Stomach (tissue), 9 donors: ENCODE measurements around the gene LAMTOR3. TPM values are rescaled to one million over a fixed set of nuclear protein-coding genes. Genes with fewer than 3 reads are reported as not detected.

Experiments
- DNase-seq, 2 donors: peaks; one replicate each; pipeline versions ENCODE4 v3.0.0 to v3.0.0-alpha.2; 2013 to 2019
- H3K27ac ChIP-seq, 5 donors: fragments of 200-600 bp in 4 of 5; sonication (generic) in 4 of 5; one replicate each; pipeline ENCODE4 v1.5.1; 2013 to 2019; ENCODE audit warnings: mild to moderate bottlenecking in 1 of 5, moderate library complexity in 1 of 5
- H3K27me3 ChIP-seq, 3 donors: fragments of 200-600 bp; sonication (generic); one replicate each; pipeline ENCODE4 v1.5.1; 2017 to 2019; ENCODE audit warnings: mixed run types in 1 of 3
- H3K36me3 ChIP-seq, 4 donors: fragments of 200-600 bp; sonication (generic); 1 replicate in 3 of 4; 2 replicates in 1 of 4; pipeline ENCODE4 v1.5.1; 2016 to 2019
- H3K4me1 ChIP-seq, 4 donors: fragments of 200-600 bp; sonication (generic); one replicate each; pipeline ENCODE4 v1.5.1; 2016 to 2019
- H3K4me3 ChIP-seq, 4 donors: fragments of 200-600 bp; sonication (generic) in 3 of 4; one replicate each; pipeline ENCODE4 v1.5.1; 2016 to 2019; ENCODE audit warnings: mild to moderate bottlenecking in 1 of 4
- H3K9me3 ChIP-seq, 4 donors: fragments of 200-600 bp; sonication (generic); one replicate each; pipeline ENCODE4 v1.5.1; 2016 to 2019
- EP300 ChIP-seq: sonication (generic); formaldehyde crosslinking; IDR thresholded peaks from one replicate; pipeline ENCODE4 v1.6.1; 2017; ENCODE audit warnings: antibody characterized with exemption
- POLR2A ChIP-seq, 4 donors: fragments of 450-650 bp; IDR thresholded peaks; one replicate each; pipeline ENCODE4 v1.6.1; 2016; ENCODE audit warnings: antibody characterized with exemption in 4 of 4, control low read depth in 2 of 4, mild to moderate bottlenecking in 1 of 4, moderate library complexity in 1 of 4
- POLR2AphosphoS5 ChIP-seq, 3 donors: sonication (generic); formaldehyde crosslinking; IDR thresholded peaks; one replicate each; pipeline ENCODE4 v1.6.1; 2016; ENCODE audit warnings: antibody characterized with exemption in 3 of 3
- WGBS, 5 donors: extraction: QIAGEN DNeasy Blood & Tissue Kit in 3 of 5; methylation state at CpG; one replicate each; pipeline versions ENCODE4 v1.1.5 to v1.1.7; 2013 to 2018; 5-methylcytosine and 5-hydroxymethylcytosine counted together
- intact Hi-C: fragments of 100-400 bp; cut with DNase I; formaldehyde crosslinking; loops from one replicate; pipeline ENCODE4 v1.15.1; 2023; ENCODE audit warnings: low total_unique reads
- polyA plus RNA-seq, 3 donors: library from polyadenylated mRNA; stranded (reverse); fragments of 200-250 nt; gene quantifications; one replicate each; pipeline ENCODE4 v1.2.3, GENCODE V29; 2013
- total RNA-seq, 5 donors: library from RNA; depleted of rRNA; stranded (reverse); fragments of >200 nt; gene quantifications; one replicate each; pipeline versions ENCODE4 v1.1.0 to v1.2.3, GENCODE V29; 2014 to 2016
- TF ChIP-seq, protein P1 (sequence below), 7 experiments: fragments of 450-650 bp in 4 of 7; fragments of 200-600 bp in 3 of 7; sonication (generic) in 3 of 7; IDR thresholded peaks; one replicate each; pipeline ENCODE4 v1.5.1; 2016 to 2019; ENCODE audit warnings: antibody characterized with exemption in 7 of 7, control low read depth in 2 of 7, mild to moderate bottlenecking in 1 of 7
- donor health status: healthy with polysubstance abuse.
- donor health status: Bipolar disorder and iron deficiency.
- donor health status: healthy.

Gene LAMTOR3
- total and polyA plus RNA-seq, 8 donors, result 1.7 to 88.4 (median 40.0) TPM

DNA sequence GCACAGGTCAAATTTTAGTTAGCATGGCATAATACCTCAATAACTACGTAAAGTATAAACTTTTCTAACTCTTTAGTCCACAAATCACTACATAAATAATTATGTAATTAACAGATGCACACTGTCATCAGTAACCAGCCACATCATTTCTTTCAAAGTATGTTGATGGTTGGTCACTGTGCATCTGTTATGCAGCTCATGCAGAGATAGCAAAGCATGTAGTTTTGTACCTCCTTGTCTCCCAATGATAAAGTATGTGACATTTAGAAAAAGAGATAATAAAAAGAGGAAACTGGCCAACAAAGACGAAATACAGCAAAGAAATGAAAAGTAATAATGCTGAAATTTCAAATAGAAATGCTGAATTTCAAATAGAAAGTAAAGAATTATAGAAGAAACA lies 2.9 kb downstream of the LAMTOR3 start:
- Histone ChIP-seq H3K36me3 (peaks cover 0 to 18% (median 16%) of the 10 kb centered on the region in 4 donors), H3K27me3 (no peaks in the 10 kb centered on the region), H3K27ac (no peak overlapping the region), H3K4me3 (no peak overlapping the region), H3K4me1 (peaks cover 15 to 70% (median 52%) of the 10 kb centered on the region in 4 donors), H3K9me3 (no peaks in the 10 kb centered on the region)
- TF ChIP-seq, protein P1, sequence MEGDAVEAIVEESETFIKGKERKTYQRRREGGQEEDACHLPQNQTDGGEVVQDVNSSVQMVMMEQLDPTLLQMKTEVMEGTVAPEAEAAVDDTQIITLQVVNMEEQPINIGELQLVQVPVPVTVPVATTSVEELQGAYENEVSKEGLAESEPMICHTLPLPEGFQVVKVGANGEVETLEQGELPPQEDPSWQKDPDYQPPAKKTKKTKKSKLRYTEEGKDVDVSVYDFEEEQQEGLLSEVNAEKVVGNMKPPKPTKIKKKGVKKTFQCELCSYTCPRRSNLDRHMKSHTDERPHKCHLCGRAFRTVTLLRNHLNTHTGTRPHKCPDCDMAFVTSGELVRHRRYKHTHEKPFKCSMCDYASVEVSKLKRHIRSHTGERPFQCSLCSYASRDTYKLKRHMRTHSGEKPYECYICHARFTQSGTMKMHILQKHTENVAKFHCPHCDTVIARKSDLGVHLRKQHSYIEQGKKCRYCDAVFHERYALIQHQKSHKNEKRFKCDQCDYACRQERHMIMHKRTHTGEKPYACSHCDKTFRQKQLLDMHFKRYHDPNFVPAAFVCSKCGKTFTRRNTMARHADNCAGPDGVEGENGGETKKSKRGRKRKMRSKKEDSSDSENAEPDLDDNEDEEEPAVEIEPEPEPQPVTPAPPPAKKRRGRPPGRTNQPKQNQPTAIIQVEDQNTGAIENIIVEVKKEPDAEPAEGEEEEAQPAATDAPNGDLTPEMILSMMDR (IDR thresholded peaks at IDR 0.05), result no peak
- TF ChIP-seq POLR2A (IDR thresholded peaks at IDR 0.05), result no peak
- no peak for TF ChIP-seq POLR2AphosphoS5 (IDR thresholded peaks at IDR 0.05)
- TF ChIP-seq EP300, result no peak
- WGBS, 5 donors, result 63 to 85% (median 74%) methylated on average over 2 of the region's 2 CpGs
- intact Hi-C loops, result loop anchor here (10.0 kb wide), 1 partner anchor 53 kb away; the partner anchor contains the start of gene DNAJB14
- no peak for DNase-seq

DNA sequence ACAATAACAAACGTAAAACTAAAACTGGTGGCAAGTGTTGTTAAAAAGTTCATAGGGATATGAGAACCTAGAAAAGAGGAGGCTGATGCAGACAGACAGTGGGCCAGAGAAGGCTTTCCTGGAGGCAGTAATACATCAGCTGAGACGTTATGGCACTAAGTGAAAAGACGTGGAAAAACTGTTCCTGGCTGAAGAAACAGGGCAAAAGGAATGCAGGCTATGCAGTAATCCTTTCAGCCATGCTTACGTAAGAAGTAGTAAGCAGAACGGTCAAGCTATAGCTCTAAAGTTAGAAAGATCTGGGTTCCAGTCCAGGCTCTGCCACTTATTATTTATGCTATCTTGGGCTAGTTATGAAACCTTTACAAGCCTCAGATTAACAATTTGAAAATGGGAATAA lies 6.4 kb downstream of the LAMTOR3 start:
- Histone ChIP-seq H3K9me3 (no peaks in the 10 kb centered on the region), H3K4me1 (peaks cover under 1 to 53% (median 33%) of the 10 kb centered on the region in 4 donors), H3K27ac (peak overlapping the region in 1 of 5 donors; percentile 52), H3K36me3 (peaks cover 0 to 51% (median 40%) of the 10 kb centered on the region in 4 donors), H3K4me3 (no peak overlapping the region), H3K27me3 (no peaks in the 10 kb centered on the region)
- DNase-seq, result no peak
- intact Hi-C loops, result no loop called here
- TF ChIP-seq POLR2A (IDR thresholded peaks at IDR 0.05) (no peak), POLR2AphosphoS5 (IDR thresholded peaks at IDR 0.05) (peak in 1 of 3 donors; percentile 41)
- 51 to 78% (median 71%) methylated on average over 5 of the region's 5 CpGs for WGBS, 5 donors

DNA sequence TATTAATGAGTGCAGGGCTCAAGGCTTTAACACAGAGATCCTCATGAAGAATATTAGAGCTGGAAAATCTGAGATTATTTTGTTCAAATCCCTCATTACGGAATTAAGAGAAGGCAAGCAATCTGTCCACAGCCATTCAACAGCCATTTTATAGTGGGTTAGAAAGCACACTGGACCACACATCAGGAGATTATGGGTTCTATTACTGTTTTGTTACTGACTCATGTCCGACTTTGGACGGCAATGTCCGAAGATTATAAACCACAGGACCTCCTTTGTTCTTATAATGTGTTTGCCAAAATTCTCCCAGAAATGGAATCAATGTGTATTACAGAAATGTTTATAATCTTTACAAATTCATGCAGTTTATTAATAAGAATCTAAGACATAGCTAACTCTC lies 8.1 kb downstream of the LAMTOR3 start:
- Histone ChIP-seq H3K9me3 (no peaks in the 10 kb centered on the region), H3K27ac (no peak overlapping the region), H3K36me3 (peaks cover 0 to 63% (median 51%) of the 10 kb centered on the region in 4 donors), H3K4me3 (no peak overlapping the region), H3K4me1 (peaks cover 0 to 36% (median 19%) of the 10 kb centered on the region in 4 donors), H3K27me3 (no peaks in the 10 kb centered on the region)
- TF ChIP-seq POLR2A (IDR thresholded peaks at IDR 0.05) (no peak), EP300 (no peak), POLR2AphosphoS5 (IDR thresholded peaks at IDR 0.05) (no peak)
- TF ChIP-seq, protein P1 (IDR thresholded peaks at IDR 0.05), result no peak
- intact Hi-C loops, result no loop called here
- WGBS, 5 donors, result 74 to 84% (median 78%) methylated on average over 4 of the region's 4 CpGs
- DNase-seq, result no peak

DNA sequence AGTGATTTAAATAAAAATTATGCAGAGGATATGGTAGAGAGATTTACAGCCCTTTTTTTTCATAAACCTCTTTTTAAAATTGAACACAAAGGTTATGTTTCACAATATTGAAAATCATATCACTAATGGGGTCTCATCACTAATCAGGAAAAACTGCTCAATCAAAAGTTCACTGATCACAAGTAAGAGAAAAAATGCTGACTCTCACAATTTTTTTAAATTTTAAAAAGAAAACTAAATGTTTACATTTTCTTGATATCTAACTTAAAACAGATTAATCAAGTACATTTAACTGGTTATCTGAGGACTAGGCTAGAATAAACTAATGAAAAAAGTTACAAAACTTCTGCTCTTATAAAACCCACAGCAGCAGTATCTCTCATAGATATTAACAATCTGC lies 8.5 kb downstream of the LAMTOR3 start:
- H3K4me1 ChIP-seq, result peaks cover 0 to 32% (median 15%) of the 10 kb centered on the region in 4 donors
- H3K27me3 ChIP-seq, result no peaks in the 10 kb centered on the region
- no peak for DNase-seq
- no peaks in the 10 kb centered on the region for H3K9me3 ChIP-seq
- TF ChIP-seq EP300 (no peak), POLR2A (IDR thresholded peaks at IDR 0.05) (no peak), POLR2AphosphoS5 (IDR thresholded peaks at IDR 0.05) (no peak)
- TF ChIP-seq, protein P1 (IDR thresholded peaks at IDR 0.05), result no peak
- H3K36me3 ChIP-seq, result peaks cover 0 to 68% (median 56%) of the 10 kb centered on the region in 4 donors
- H3K27ac ChIP-seq, result no peak overlapping the region
- no peak overlapping the region for H3K4me3 ChIP-seq
- intact Hi-C loops, result no loop called here

DNA sequence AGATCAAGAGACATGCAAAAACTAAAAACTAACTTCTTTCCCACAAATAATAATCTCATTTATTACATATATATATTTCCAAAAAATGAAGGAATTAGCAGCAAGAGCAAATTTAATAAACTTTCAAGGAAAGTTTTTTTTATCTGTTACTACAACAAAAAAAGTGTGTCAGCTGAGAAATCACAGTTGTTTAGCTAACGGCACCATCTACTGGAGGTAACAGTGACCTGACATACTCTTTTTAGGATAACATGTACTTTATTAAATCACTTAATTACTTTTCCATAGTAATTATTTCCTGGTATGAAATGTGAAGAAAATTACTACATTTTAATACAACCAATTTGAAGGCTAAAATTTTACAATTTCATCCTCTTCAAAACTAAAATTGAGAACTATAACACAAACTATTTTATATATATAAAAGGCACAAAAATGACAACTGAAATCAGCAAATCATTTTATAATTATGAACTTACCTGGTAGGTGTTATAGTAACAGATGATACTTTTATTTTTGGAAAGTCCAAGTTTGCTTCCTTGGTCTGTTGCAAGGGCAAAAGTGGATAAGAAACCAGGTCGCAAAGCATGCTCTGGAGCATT lies 9.1 kb downstream of the LAMTOR3 start:
- Histone ChIP-seq H3K4me1 (peaks cover 0 to 27% (median 13%) of the 10 kb centered on the region in 4 donors), H3K27me3 (no peaks in the 10 kb centered on the region), H3K4me3 (no peak overlapping the region), H3K36me3 (peaks cover 5 to 73% (median 61%) of the 10 kb centered on the region in 4 donors), H3K27ac (no peak overlapping the region), H3K9me3 (no peaks in the 10 kb centered on the region)
- no peak for TF ChIP-seq POLR2A (IDR thresholded peaks at IDR 0.05)
- no peak for TF ChIP-seq POLR2AphosphoS5 (IDR thresholded peaks at IDR 0.05)
- TF ChIP-seq EP300, result no peak
- TF ChIP-seq, protein P1 (IDR thresholded peaks at IDR 0.05), result peak in 1 of 7 experiments; percentile 21
- intact Hi-C loops, result no loop called here
- peak in 1 of 2 donors; percentile 63 for DNase-seq
- 58 to 71% (median 66%) methylated on average over 2 of the region's 2 CpGs for WGBS, 5 donors
